Stomach (tissue), 19 donors: ENCODE results near the gene CCDC106. TPM values are rescaled to one million over a fixed set of nuclear protein-coding genes. Genes with fewer than 3 reads are reported as not detected.

Source experiments
- DNase-seq, 2 donors: peaks; one replicate each; pipeline versions ENCODE4 v3.0.0 to v3.0.0-alpha.2; 2013 to 2019
- H3K27ac ChIP-seq, 5 donors: fragments of 200-600 bp in 4 of 5; sonication (generic) in 4 of 5; one replicate each; pipeline ENCODE4 v1.5.1; 2013 to 2019; ENCODE audit warnings: mild to moderate bottlenecking in 1 of 5, moderate library complexity in 1 of 5
- H3K27me3 ChIP-seq, 3 donors: fragments of 200-600 bp; sonication (generic); one replicate each; pipeline ENCODE4 v1.5.1; 2017 to 2019; ENCODE audit warnings: mixed run types in 1 of 3
- H3K36me3 ChIP-seq, 4 donors: fragments of 200-600 bp; sonication (generic); 1 replicate in 3 of 4; 2 replicates in 1 of 4; pipeline ENCODE4 v1.5.1; 2016 to 2019
- H3K4me1 ChIP-seq, 4 donors: fragments of 200-600 bp; sonication (generic); one replicate each; pipeline ENCODE4 v1.5.1; 2016 to 2019
- H3K4me3 ChIP-seq, 4 donors: fragments of 200-600 bp; sonication (generic) in 3 of 4; one replicate each; pipeline ENCODE4 v1.5.1; 2016 to 2019; ENCODE audit warnings: mild to moderate bottlenecking in 1 of 4
- H3K9me3 ChIP-seq, 4 donors: fragments of 200-600 bp; sonication (generic); one replicate each; pipeline ENCODE4 v1.5.1; 2016 to 2019
- EP300 ChIP-seq: sonication (generic); formaldehyde crosslinking; IDR thresholded peaks from one replicate; pipeline ENCODE4 v1.6.1; 2017; ENCODE audit warnings: antibody characterized with exemption
- POLR2A ChIP-seq, 4 donors: fragments of 450-650 bp; IDR thresholded peaks; one replicate each; pipeline ENCODE4 v1.6.1; 2016; ENCODE audit warnings: antibody characterized with exemption in 4 of 4, control low read depth in 2 of 4, mild to moderate bottlenecking in 1 of 4, moderate library complexity in 1 of 4
- POLR2AphosphoS5 ChIP-seq, 3 donors: sonication (generic); formaldehyde crosslinking; IDR thresholded peaks; one replicate each; pipeline ENCODE4 v1.6.1; 2016; ENCODE audit warnings: antibody characterized with exemption in 3 of 3
- WGBS, 5 donors: extraction: QIAGEN DNeasy Blood & Tissue Kit in 3 of 5; methylation state at CpG; one replicate each; pipeline versions ENCODE4 v1.1.5 to v1.1.7; 2013 to 2018; 5-methylcytosine and 5-hydroxymethylcytosine counted together
- intact Hi-C: fragments of 100-400 bp; cut with DNase I; formaldehyde crosslinking; loops from one replicate; pipeline ENCODE4 v1.15.1; 2023; ENCODE audit warnings: low total_unique reads
- long read RNA-seq, 10 donors: transcript quantifications; one replicate each; lab custom pipeline, GENCODE V29; 2026
- polyA plus RNA-seq, 3 donors: library from polyadenylated mRNA; stranded (reverse); fragments of 200-250 nt; gene quantifications; one replicate each; pipeline ENCODE4 v1.2.3, GENCODE V29; 2013
- total RNA-seq, 5 donors: library from RNA; depleted of rRNA; stranded (reverse); fragments of >200 nt; gene quantifications; one replicate each; pipeline versions ENCODE4 v1.1.0 to v1.2.3, GENCODE V29; 2014 to 2016
- TF ChIP-seq, protein P1 (sequence below), 7 experiments: fragments of 450-650 bp in 4 of 7; fragments of 200-600 bp in 3 of 7; sonication (generic) in 3 of 7; IDR thresholded peaks; one replicate each; pipeline ENCODE4 v1.5.1; 2016 to 2019; ENCODE audit warnings: antibody characterized with exemption in 7 of 7, control low read depth in 2 of 7, mild to moderate bottlenecking in 1 of 7
- donor health status: healthy with polysubstance abuse.
- donor health status: Bipolar disorder and iron deficiency.
- donor health status: healthy.

CCDC106 gene
- total RNA-seq, result 10 to 100 TPM in 3 of 5 donors, 1 to 10 TPM in 2; 3.5 to 25.5 (median 13.4) TPM
- polyA plus RNA-seq, result 10 to 100 TPM; 12.0 to 19.4 (median 14.1) TPM
- long read RNA-seq, donor 1, partial matches to known transcripts, result 0 of 1 reads
- long read RNA-seq, donor 1, other reads (novel, unspliced or antisense), result 0 of 1 reads
- long read RNA-seq, donor 2, partial matches to known transcripts, result 0 of 3 reads
- long read RNA-seq, donor 2, other reads (novel, unspliced or antisense), result 0 of 3 reads
- long read RNA-seq, donor 3, partial matches to known transcripts, result 0 of 1 reads
- long read RNA-seq, donor 3, other reads (novel, unspliced or antisense), result 0 of 1 reads
- long read RNA-seq, donor 4, result 0 reads
- long read RNA-seq, donor 5, partial matches to known transcripts, result 0 of 1 reads
- long read RNA-seq, donor 5, other reads (novel, unspliced or antisense), result 0 of 1 reads
- long read RNA-seq, donor 6, partial matches to known transcripts, result 0 of 8 reads
- long read RNA-seq, donor 6, other reads (novel, unspliced or antisense), result 0 of 8 reads
- long read RNA-seq, donor 7, partial matches to known transcripts, result 0 of 4 reads
- long read RNA-seq, donor 7, other reads (novel, unspliced or antisense), result 0 of 4 reads
- long read RNA-seq, donor 8, result 0 reads
- long read RNA-seq, donor 9, partial matches to known transcripts, result 0 of 3 reads
- long read RNA-seq, donor 9, other reads (novel, unspliced or antisense), result 0 of 3 reads
- long read RNA-seq, donor 10, partial matches to known transcripts, result 0 of 2 reads
- long read RNA-seq, donor 10, other reads (novel, unspliced or antisense), result 0 of 2 reads

DNA sequence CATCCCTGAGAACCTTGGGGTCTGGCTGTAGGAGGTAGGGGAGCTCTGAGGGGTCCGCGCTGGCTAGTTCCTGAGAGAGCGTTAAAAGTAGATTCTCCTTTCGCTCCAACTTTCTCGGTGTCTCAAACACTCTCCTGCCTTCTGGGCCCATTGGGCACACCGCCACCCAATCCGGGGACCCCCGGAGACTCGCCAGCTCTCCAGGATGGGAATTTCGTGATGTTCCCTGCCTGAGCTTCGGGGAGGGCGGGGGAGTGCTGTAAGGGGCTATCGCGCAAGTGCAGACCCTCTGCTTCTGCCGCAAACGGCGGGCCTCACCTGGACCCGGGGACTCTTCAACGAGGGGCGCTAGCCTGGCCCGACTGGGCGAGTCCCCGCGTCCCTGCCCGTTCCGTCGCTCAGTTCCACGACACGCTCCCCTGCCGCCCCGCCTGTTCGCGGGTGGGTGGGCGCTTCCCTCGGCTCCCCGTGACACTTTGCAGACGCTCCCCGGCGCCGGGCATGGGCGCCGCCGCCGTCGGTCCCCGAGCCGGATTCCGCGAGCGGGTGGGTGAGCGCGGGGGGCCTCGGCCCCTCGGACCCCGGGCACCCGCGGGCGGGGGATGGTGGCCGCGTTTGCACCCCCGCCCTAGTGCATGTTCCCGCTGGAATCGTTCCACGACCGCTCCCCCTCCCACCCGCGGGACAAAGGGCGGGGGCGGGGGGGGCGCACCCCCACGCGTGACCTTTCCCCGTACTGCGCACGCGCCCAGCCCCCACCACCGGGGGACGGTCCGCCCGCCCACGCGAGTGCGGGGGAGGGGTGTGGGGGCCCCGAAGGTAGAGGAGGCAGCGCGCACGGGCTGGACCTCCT lies at the start of gene CCDC106:
CCDC106 (plus strand) TSS at position 481 of the 853 bp plus-strand sequence. CDS start 835 bp downstream, outside the sequence.
- intact Hi-C loops, result no loop called here
- WGBS, 5 donors, result 2 to 4% (median 2%) methylated on average over 11 to 87 of the region's 87 CpGs
- Histone ChIP-seq H3K4me3 (peak within 1 kb of the TSS; percentile 62 to 97 (median 86)), H3K36me3 (peaks cover 11 to 44% (median 31%) of the 10 kb centered on the region in 4 donors), H3K27me3 (peaks cover 0 to under 1% (median 0%) of the 10 kb centered on the region in 3 donors), H3K4me1 (peaks cover 32 to 68% (median 59%) of the 10 kb centered on the region in 4 donors), H3K27ac (peak within 1 kb of the TSS; percentile 79 to 91 (median 85)), H3K9me3 (no peaks in the 10 kb centered on the region)
- peak in 2 of 3 donors; percentile 21 to 23 for TF ChIP-seq POLR2AphosphoS5 (IDR thresholded peaks at IDR 0.05)
- no peak for TF ChIP-seq EP300
- TF ChIP-seq POLR2A (IDR thresholded peaks at IDR 0.05), result no peak
- TF ChIP-seq, protein P1, sequence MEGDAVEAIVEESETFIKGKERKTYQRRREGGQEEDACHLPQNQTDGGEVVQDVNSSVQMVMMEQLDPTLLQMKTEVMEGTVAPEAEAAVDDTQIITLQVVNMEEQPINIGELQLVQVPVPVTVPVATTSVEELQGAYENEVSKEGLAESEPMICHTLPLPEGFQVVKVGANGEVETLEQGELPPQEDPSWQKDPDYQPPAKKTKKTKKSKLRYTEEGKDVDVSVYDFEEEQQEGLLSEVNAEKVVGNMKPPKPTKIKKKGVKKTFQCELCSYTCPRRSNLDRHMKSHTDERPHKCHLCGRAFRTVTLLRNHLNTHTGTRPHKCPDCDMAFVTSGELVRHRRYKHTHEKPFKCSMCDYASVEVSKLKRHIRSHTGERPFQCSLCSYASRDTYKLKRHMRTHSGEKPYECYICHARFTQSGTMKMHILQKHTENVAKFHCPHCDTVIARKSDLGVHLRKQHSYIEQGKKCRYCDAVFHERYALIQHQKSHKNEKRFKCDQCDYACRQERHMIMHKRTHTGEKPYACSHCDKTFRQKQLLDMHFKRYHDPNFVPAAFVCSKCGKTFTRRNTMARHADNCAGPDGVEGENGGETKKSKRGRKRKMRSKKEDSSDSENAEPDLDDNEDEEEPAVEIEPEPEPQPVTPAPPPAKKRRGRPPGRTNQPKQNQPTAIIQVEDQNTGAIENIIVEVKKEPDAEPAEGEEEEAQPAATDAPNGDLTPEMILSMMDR (IDR thresholded peaks at IDR 0.05), result no peak
- DNase-seq, result peak; percentile 64 to 91

DNA sequence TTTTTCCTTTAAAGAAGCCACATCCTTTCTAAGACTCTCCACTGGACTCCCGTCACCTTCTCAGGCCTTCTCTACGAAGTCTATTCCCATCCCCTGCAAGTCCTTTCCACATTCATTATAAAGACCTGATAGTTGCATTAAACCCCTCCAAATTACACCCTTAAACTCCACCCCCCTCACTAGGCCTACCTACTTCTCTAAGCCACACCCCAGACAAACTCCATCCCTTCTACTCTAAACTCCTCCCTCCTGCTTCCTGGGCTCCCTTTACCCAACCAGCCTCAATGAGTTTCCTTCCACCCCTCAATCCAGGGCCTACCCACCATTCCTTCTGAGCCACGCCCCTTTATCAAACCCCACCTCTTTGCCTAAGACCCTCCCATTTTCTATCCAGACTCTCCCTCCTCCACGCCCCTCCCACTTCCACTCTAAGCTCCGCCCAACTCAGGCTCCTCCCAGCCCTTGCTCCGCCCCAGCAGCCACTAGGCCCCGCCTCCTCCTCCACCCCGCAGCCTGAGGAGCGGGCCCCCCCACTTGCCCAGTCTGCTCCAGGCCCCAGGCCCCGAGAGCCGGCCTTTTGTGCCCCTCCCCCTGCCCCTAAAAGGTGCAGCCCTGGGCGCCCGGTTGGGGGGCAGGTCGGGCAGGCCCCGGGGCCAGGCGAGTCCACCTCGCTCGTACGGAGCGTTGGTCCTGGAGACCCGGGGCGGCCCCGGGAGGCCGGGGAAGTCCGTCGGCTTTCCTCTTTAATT lies 49.1 kb upstream of the CCDC106 start:
- Histone ChIP-seq H3K36me3 (peaks cover 25 to 50% (median 46%) of the 10 kb centered on the region in 4 donors), H3K4me3 (peak overlapping the region; percentile 76 to 91 (median 81)), H3K27ac (peak overlapping the region; percentile 90 to 100 (median 99)), H3K27me3 (no peaks in the 10 kb centered on the region), H3K9me3 (no peaks in the 10 kb centered on the region), H3K4me1 (peaks cover 11 to 45% (median 35%) of the 10 kb centered on the region in 4 donors)
- WGBS, 5 donors, result 6 to 9% (median 7%) methylated on average over 20 to 26 of the region's 26 CpGs
- peak in 2 of 3 donors; percentile 26 to 39 for TF ChIP-seq POLR2AphosphoS5 (IDR thresholded peaks at IDR 0.05)
- no peak for TF ChIP-seq EP300
- TF ChIP-seq, protein P1 (IDR thresholded peaks at IDR 0.05), result no peak
- no peak for TF ChIP-seq POLR2A (IDR thresholded peaks at IDR 0.05)
- intact Hi-C loops, result no loop called here
- peak; percentile 95 to 97 for DNase-seq

DNA sequence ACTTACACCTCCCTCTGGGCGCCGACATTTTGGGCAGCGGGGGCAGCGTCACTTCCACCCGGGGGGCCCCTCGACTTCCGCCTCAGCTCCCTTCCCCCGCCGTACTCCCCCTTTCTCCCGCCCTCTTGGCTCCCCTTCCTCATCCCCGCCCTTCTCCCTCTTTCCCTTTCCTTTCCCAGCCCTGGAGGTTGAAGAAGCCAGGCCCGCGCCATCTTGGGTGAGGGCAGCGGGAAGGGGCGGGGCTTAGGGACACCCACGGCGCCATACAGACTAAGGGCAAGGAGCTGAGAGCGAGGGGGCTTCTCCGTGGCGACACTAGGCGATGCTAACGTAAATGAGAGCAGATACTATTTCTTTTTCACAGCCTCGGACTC lies 48.6 kb upstream of the CCDC106 start, which contains the start of gene FIZ1:
FIZ1 (minus strand) TSS at position 50 of the 374 bp plus-strand sequence. CDS start 1,652 bp downstream, outside the sequence.
- DNase-seq, result peak; percentile 99 to 100
- intact Hi-C loops, result no loop called here
- Histone ChIP-seq H3K9me3 (no peaks in the 10 kb centered on the region), H3K4me1 (peaks cover 16 to 50% (median 41%) of the 10 kb centered on the region in 4 donors), H3K4me3 (peak within 1 kb of the TSS; percentile 76 to 91 (median 81)), H3K27ac (peak within 1 kb of the TSS; percentile 90 to 100 (median 99)), H3K27me3 (no peaks in the 10 kb centered on the region), H3K36me3 (peaks cover 25 to 47% (median 43%) of the 10 kb centered on the region in 4 donors)
- TF ChIP-seq POLR2AphosphoS5 (IDR thresholded peaks at IDR 0.05) (peak; percentile 38 to 82 (median 51)), POLR2A (IDR thresholded peaks at IDR 0.05) (no peak)
- WGBS, 5 donors, result 0 to 1% (median 1%) methylated on average over 22 to 23 of the region's 23 CpGs
